ENCODE data around the gene CSMD2.

Gene CSMD2

GRCh38 chr1:34007760-34008159 lies 157.3 kb downstream of the CSMD2 start:
- TF ChIP-seq USF1 (IDR thresholded peaks at IDR 0.05) (no peak), EGR1 (IDR thresholded peaks at IDR 0.05) (no peak), NFIC (IDR thresholded peaks at IDR 0.05) (no peak), CEBPB (IDR thresholded peaks at IDR 0.05) (no peak), REST (IDR thresholded peaks at IDR 0.05; ENCODE audit: low read depth) (no peak), TCF12 (IDR thresholded peaks at IDR 0.05; ENCODE audit: low read depth) (no peak)

GRCh38 chr1:34005309-34005708 lies 159.7 kb downstream of the CSMD2 start:
- TF ChIP-seq NFIC (IDR thresholded peaks at IDR 0.05) (no peak), RAD21 (IDR thresholded peaks at IDR 0.05; ENCODE audit: low read depth) (no peak), TAF1 (IDR thresholded peaks at IDR 0.05; ENCODE audit: low read depth) (no peak), TEAD4 (IDR thresholded peaks at IDR 0.05) (no peak), TCF12 (IDR thresholded peaks at IDR 0.05; ENCODE audit: low read depth) (no peak), REST (IDR thresholded peaks at IDR 0.05; ENCODE audit: low read depth) (no peak), USF1 (IDR thresholded peaks at IDR 0.05) (no peak), EP300 (IDR thresholded peaks at IDR 0.05; ENCODE audit: borderline replicate concordance) (no peak), CREB1 (IDR thresholded peaks at IDR 0.05; ENCODE audit: low read depth) (no peak), FOXM1 (IDR thresholded peaks at IDR 0.05; ENCODE audit: borderline replicate concordance, low read depth) (no peak), YY1 (IDR thresholded peaks at IDR 0.05; ENCODE audit: low read depth) (no peak), EGR1 (IDR thresholded peaks at IDR 0.05) (no peak), MAX (IDR thresholded peaks at IDR 0.05) (no peak), CEBPB (IDR thresholded peaks at IDR 0.05) (no peak), ZBTB7A (IDR thresholded peaks at IDR 0.05; ENCODE audit: low read depth) (no peak)

GRCh38 chr1:34002810-34003209 lies 162.2 kb downstream of the CSMD2 start:
- no peak for TF ChIP-seq CEBPB (IDR thresholded peaks at IDR 0.05)
- no peak for TF ChIP-seq NFIC (IDR thresholded peaks at IDR 0.05)
- no peak for TF ChIP-seq ZBTB7A (IDR thresholded peaks at IDR 0.05; ENCODE audit: low read depth)
- no peak for TF ChIP-seq REST (IDR thresholded peaks at IDR 0.05; ENCODE audit: low read depth)
- TF ChIP-seq EP300 (IDR thresholded peaks at IDR 0.05; ENCODE audit: borderline replicate concordance) = no peak

GRCh38 chr1:33997127-33998036 lies 167.6 kb downstream of the CSMD2 start:
- TF ChIP-seq EP300 (IDR thresholded peaks at IDR 0.05; ENCODE audit: borderline replicate concordance) (no peak), NFIC (IDR thresholded peaks at IDR 0.05) (no peak), FOXM1 (IDR thresholded peaks at IDR 0.05; ENCODE audit: borderline replicate concordance, low read depth) (no peak), TEAD4 (IDR thresholded peaks at IDR 0.05) (no peak), ZBTB7A (IDR thresholded peaks at IDR 0.05; ENCODE audit: low read depth) (no peak), RAD21 (IDR thresholded peaks at IDR 0.05; ENCODE audit: low read depth) (no peak), TCF12 (IDR thresholded peaks at IDR 0.05; ENCODE audit: low read depth) (no peak), MAX (IDR thresholded peaks at IDR 0.05) (no peak), EGR1 (IDR thresholded peaks at IDR 0.05) (no peak), TAF1 (IDR thresholded peaks at IDR 0.05; ENCODE audit: low read depth) (no peak), REST (IDR thresholded peaks at IDR 0.05; ENCODE audit: low read depth) (no peak), USF1 (IDR thresholded peaks at IDR 0.05) (no peak), YY1 (IDR thresholded peaks at IDR 0.05; ENCODE audit: low read depth) (no peak), CEBPB (IDR thresholded peaks at IDR 0.05) (no peak), CREB1 (IDR thresholded peaks at IDR 0.05; ENCODE audit: low read depth) (no peak)
